ENCODE measurements around the gene KIR3DL3.
"Not testable (repeated sequence)": the region's sequence is repeated elsewhere in the genome, so short reads cannot be mapped to it uniquely, and the experiment has no call there.

KIR3DL3 gene

DNA sequence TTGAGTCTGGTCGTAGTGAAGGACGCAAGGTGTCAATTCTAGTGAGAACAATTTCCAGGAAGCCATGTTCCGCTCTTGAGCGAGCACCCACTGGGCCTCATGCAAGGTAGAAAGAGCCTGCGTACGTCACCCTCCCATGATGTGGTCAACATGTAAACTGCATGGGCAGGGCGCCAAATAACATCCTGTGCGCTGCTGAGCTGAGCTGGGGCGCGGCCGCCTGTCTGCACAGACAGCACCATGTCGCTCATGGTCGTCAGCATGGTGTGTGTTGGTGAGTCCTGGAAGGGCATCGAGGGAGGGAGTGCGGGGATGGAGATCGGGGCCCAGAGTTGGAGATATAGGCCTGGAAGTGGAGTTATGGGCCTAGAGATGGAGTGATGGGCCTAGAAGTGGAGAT, 14.1 kb downstream of the KIR3DL3 start, which contains the start of gene KIR2DL3:
Gene KIR2DL3, plus strand, starts transcription at position 208 of the 400 bp plus-strand sequence. Its CDS starts 33 bp downstream, at position 241.
- DNase-seq = not testable (repeated sequence)

DNA sequence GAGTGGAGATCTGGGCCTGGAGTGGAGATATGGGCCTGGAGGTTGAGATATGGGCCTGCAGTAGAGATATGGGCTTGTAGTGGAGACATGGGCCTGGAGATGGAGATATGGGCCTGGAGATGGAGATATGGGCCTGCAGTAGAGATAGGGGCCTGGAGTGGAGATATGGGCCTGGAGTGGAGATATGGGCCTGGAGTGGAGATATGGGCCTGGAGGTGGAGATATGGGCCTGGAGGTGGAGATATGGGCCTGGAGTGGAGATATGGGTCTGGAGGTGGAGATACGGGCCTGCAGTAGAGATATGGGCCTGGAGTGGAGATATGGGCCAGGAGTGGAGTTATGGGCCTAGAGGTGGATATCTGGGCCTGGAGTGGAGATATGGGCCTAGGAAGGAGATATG, 14.5 kb downstream of the KIR3DL3 start:
- no peak for DNase-seq

DNA sequence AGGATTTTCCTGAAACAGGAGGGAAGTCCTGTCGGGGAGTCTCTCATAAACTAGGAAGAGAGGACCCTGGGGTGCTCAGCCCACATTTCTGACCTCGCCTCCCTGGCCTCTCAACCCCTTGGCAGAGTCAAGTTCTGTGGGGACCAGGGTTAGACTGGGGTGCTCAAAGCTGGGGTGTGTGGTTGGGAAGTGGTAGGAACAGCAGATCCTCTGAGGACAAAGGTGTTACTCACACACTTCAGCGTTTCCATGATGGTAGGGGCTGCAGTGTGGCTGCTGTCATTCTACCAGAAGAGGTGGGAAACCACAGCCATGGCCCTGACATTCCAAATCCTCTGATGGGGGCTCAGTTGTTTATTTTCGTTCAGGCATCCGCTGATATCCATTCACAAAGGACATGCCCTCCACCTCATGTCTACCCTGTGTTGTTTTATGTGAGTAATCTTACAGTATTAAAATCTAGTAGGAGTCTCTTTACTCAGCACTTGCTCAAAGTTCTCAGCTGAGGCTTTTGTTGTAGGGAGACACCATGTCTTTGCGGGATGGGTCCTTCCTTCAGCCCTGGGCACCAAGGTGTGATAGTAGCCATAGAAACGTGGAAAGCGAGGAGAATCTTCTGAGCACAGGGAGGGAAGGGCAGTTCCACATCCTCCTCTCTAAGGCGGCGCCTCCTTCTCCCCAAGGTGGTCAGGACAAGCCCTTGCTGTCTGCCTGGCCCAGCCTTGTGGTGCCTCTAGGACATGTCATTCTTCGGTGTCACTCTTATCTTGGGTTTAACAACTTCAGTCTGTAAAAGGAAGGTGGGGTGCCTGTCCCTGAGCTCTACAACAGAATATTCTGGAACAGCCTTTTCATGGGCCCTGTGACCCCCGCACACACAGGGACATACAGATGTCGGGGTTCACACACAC, 15.6 kb downstream of the KIR3DL3 start:
- DNase-seq = no peak

- not testable (repeated sequence) for DNase-seq
These were observed 17.7 kb downstream of the KIR3DL3 start for GRCh38 chr19:54741950-54742349.

- not testable (repeated sequence) for DNase-seq
These were observed 19.8 kb downstream of the KIR3DL3 start for GRCh38 chr19:54744080-54744479.

GRCh38 chr19:54747614-54748322, 23.5 kb downstream of the KIR3DL3 start:
- not testable (repeated sequence) for DNase-seq

DNA sequence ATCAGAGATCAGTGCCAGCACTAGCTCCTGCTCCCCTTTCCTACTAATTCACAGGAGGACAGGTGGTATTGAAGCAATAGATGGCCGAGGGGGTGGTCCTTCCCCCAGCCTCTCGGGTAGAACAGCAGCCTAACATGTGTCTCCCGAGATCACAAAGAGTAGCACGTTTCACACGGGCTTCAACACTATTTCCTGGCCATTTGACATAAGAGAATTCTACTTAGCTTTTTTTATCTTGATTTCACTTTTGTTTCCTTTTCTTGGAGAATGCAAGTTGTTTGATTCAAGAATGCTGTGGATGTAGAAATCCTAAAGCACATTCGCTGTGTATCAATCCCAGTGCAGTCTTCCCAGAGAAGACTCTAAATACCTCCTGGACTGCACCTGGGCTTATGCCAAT, 26.0 kb downstream of the KIR3DL3 start:
- not testable (repeated sequence) for DNase-seq

DNA sequence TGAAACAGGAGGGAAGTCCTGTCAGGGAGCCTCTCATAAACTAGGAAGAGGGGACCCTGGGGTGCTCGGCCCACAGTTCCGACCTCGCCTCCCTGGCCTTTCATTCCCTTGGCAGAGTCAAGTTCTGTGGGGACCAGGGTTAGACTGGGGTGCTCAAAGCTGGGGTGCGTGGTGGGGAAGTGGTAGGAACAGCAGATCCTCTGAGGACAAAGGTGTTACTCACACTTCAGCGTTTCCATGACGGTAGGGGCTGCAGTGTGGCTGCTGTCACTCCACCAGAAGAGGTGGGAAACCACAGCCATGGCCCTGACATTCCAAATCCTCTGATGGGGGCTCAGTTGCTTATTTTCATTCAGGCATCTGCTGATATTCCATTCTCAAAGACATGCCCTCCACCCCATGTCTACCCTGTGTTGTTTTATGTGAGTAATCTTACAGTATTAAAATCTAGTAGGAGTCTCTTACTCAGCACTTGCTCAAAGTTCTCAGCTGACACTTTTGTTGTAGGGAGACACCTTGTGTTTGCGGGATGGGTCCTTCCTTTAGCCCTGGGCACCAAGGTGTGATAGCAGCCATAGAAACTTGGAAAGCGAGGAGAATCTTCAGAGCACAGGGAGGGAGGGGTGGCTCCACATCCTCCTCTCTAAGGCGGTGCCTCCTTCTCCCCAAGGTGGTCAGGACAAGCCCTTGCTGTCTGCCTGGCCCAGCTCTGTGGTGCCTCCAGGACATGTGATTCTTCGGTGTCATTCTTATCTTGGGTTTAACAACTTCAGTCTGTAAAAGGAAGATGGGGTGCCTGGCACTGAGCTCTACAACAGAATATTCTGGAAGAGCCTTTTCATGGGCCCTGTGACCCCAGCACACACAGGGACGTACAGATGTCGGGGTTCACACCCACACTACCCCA, 32.2 kb downstream of the KIR3DL3 start:
- not testable (repeated sequence) for DNase-seq

DNA sequence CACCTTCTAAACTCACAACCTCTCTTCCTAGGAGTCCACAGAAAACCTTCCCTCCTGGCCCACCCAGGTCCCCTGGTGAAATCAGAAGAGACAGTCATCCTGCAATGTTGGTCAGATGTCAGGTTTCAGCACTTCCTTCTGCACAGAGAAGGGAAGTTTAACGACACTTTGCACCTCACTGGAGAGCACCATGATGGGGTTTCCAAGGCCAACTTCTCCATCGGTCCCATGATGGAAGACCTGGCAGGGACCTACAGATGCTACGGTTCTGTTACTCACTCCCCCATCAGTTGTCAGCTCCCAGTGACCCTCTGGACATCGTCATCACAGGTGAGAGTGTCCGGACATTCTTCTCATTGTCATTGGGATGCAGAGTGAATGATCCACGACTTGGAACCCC, 34.3 kb downstream of the KIR3DL3 start:
- DNase-seq = not testable (repeated sequence)

DNA sequence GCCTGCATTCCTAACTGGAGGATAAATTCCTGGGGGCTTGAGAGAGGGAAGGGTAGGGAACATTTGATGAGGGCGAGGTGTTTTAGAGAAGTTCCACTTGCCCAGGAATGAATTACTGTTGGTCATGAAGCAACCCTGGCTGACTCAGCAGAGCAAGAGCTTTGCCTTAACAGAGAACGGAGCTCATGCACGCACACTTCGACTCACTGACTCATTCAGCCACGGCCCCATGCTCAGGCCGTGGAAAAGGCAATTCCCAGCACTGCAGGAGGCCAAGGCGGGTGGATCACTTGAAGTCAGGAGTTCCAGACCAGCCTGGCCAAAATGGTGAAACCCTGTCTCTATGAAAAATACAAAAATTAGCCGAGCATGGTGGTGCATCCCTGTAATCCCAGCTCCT, 40.0 kb downstream of the KIR3DL3 start:
- not testable (repeated sequence) for DNase-seq

- not testable (repeated sequence) for DNase-seq
These were observed 42.2 kb downstream of the KIR3DL3 start for GRCh38 chr19:54766464-54766863.

GRCh38 chr19:54769646-54770045, 45.4 kb downstream of the KIR3DL3 start, which contains the start of gene KIR2DL1:
Gene KIR2DL1 (plus strand): TSS chr19:54769793. CDS start chr19:54769851, 58 bp downstream.
- not testable (repeated sequence) for DNase-seq

- not testable (repeated sequence) for DNase-seq
These were observed 46.3 kb downstream of the KIR3DL3 start for GRCh38 chr19:54770511-54770910.

DNA sequence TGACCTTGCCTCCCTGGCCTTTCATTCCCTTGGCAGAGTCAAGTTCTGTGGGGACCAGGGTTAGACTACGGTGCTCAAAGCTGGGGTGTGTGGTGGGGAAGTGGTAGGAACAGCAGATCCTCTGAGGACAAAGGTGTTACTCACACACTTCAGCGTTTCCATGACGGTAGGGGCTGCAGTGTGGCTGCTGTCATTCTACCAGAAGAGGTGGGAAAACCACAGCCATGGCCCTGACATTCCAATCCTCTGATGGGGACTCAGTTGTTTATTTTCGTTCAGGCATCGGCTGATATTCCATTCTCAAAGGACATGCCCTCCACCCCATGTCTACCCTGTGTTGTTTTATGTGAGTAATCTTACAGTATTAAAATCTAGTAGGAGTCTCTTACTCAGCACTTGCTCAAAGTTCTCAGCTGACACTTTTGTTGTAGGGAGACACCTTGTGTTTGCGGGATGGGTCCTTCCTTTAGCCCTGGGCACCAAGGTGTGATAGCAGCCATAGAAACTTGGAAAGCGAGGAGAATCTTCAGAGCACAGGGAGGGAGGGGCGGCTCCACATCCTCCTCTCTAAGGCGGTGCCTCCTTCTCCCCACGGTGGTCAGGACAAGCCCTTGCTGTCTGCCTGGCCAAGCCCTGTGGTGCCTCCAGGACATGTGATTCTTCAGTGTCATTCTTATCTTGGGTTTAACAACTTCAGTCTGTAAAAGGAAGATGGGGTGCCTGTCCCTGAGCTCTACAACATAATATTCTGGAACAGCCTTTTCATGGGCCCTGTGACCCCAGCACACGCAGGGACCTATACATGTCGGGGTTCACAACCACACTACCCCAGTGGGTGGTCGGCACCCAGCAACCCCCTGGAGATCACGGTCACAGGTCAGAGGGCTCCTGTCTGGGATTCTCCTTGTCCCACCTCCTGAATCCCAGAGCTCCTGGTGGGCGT, 47.0 kb downstream of the KIR3DL3 start:
- not testable (repeated sequence) for DNase-seq

DNA sequence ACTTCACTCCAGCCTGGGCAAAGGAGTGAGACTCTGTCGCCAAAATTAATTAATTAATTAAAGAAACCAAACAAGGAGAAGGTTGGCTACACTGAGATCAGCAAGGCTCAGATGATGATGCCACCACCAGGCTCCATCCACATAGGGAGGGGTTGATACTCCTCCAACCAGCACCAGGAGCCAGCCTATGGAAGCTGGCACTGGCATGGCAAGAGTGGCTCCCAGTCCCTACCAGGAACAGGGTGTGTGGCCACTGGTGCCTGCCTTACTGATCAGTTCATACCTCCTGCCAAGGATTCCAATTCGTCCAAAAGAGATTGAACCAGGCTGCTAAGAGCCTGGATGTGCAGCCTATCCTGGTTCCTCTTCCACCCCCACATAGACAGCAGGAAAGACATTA, 48.4 kb downstream of the KIR3DL3 start:
- not testable (repeated sequence) for DNase-seq

GRCh38 chr19:54775095-54775815, 51.0 kb downstream of the KIR3DL3 start:
- DNase-seq = not testable (repeated sequence)

- DNase-seq = not testable (repeated sequence)
These were observed 51.6 kb downstream of the KIR3DL3 start for GRCh38 chr19:54775830-54776229.

GRCh38 chr19:54777851-54778250, 53.6 kb downstream of the KIR3DL3 start:
- DNase-seq = not testable (repeated sequence)

GRCh38 chr19:54778896-54779295, 54.7 kb downstream of the KIR3DL3 start:
- DNase-seq = not testable (repeated sequence)

DNA sequence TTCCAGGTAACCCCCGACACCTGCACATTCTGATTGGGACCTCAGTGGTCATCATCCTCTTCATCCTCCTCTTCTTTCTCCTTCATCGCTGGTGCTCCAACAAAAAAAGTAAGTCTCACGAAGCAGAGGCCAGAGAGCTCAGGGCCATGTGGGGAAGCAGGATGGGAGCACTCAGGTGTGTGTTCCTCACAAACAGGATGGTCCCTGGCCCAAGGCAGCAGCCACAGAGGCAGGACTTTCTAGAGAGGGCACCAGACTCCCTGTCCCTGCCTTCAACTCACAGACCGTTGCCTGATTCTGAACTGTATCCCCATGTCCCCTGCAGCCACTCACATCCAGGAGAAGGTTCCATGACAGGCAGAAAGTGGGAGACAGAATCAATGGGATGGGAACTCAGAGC, 58.7 kb downstream of the KIR3DL3 start:
- not testable (repeated sequence) for DNase-seq
